ENCODE data around the gene AHCY.
"Not testable (repeated sequence)": the region's sequence is repeated elsewhere in the genome, so short reads cannot be mapped to it uniquely, and the experiment has no call there.

AHCY gene

GRCh38 chr20:34299556-34300255 lies 3.4 kb downstream of the AHCY start:
- DNase-seq (ENCODE audit: low read depth in 3 of 3, low spot score in 1 of 3): no peak

GRCh38 chr20:34298294-34298784 lies 4.8 kb downstream of the AHCY start:
- DNase-seq (ENCODE audit: low read depth in 3 of 3, low spot score in 1 of 3): not testable (repeated sequence)

GRCh38 chr20:34296468-34296867 lies 6.7 kb downstream of the AHCY start:
- no peak for DNase-seq (ENCODE audit: low read depth in 3 of 3, low spot score in 1 of 3)

- DNase-seq (ENCODE audit: low read depth in 3 of 3, low spot score in 1 of 3): no peak
Observed at GRCh38 chr20:34295284-34295683, 7.9 kb downstream of the AHCY start.

- DNase-seq (ENCODE audit: low read depth in 3 of 3, low spot score in 1 of 3): no peak
Observed at GRCh38 chr20:34294563-34294962, 8.6 kb downstream of the AHCY start.

GRCh38 chr20:34293589-34293988 lies 9.6 kb downstream of the AHCY start:
- DNase-seq (ENCODE audit: low read depth in 3 of 3, low spot score in 1 of 3): no peak

- DNase-seq (ENCODE audit: low read depth in 3 of 3, low spot score in 1 of 3): no peak
Observed at GRCh38 chr20:34293119-34293518, 10.0 kb downstream of the AHCY start.

- no peak for DNase-seq (ENCODE audit: low read depth in 3 of 3, low spot score in 1 of 3)
Observed at GRCh38 chr20:34292496-34292895, 10.7 kb downstream of the AHCY start.

GRCh38 chr20:34290471-34290870 lies 12.7 kb downstream of the AHCY start:
- DNase-seq (ENCODE audit: low read depth in 3 of 3, low spot score in 1 of 3): no peak

GRCh38 chr20:34287500-34287899 lies 15.7 kb downstream of the AHCY start:
- not testable (repeated sequence) for DNase-seq (ENCODE audit: low read depth in 3 of 3, low spot score in 1 of 3)

- DNase-seq (ENCODE audit: low read depth in 3 of 3, low spot score in 1 of 3): no peak
Observed at GRCh38 chr20:34285450-34285849, 17.7 kb downstream of the AHCY start.

- DNase-seq (ENCODE audit: low read depth in 3 of 3, low spot score in 1 of 3): no peak
Observed at GRCh38 chr20:34283844-34284243, 19.3 kb downstream of the AHCY start.

GRCh38 chr20:34282041-34282440 lies 21.1 kb downstream of the AHCY start:
- DNase-seq (ENCODE audit: low read depth in 3 of 3, low spot score in 1 of 3): no peak

- no peak for DNase-seq (ENCODE audit: low read depth in 3 of 3, low spot score in 1 of 3)
Observed at GRCh38 chr20:34281177-34281576, 22.0 kb downstream of the AHCY start.

GRCh38 chr20:34274694-34275093 lies 28.5 kb downstream of the AHCY start:
- no peak for DNase-seq (ENCODE audit: low read depth in 3 of 3, low spot score in 1 of 3)

- DNase-seq (ENCODE audit: low read depth in 3 of 3, low spot score in 1 of 3): no peak
Observed at GRCh38 chr20:34271956-34272355, 31.2 kb downstream of the AHCY start.

- no peak for DNase-seq (ENCODE audit: low read depth in 3 of 3, low spot score in 1 of 3)
Observed at GRCh38 chr20:34269996-34270627, 33.0 kb downstream of the AHCY start.

- DNase-seq (ENCODE audit: low read depth in 3 of 3, low spot score in 1 of 3): peak in 1 of 3 donors; percentile 2
Observed at GRCh38 chr20:34268851-34269636, 34.1 kb downstream of the AHCY start.

- no peak for DNase-seq (ENCODE audit: low read depth in 3 of 3, low spot score in 1 of 3)
Observed at GRCh38 chr20:34268145-34268544, 35.0 kb downstream of the AHCY start.

- DNase-seq (ENCODE audit: low read depth in 3 of 3, low spot score in 1 of 3): no peak
Observed at GRCh38 chr20:34264141-34264540, 39.0 kb downstream of the AHCY start.

- DNase-seq (ENCODE audit: low read depth in 3 of 3, low spot score in 1 of 3): not testable (repeated sequence)
Observed at GRCh38 chr20:34263468-34263867, 39.7 kb downstream of the AHCY start.
